Liver (tissue), 9 donors: Measurements from ENCODE around the gene LIPC. TPM values are rescaled to one million over a fixed set of nuclear protein-coding genes. Genes with fewer than 3 reads are reported as not detected.

Experiments used
- DNase-seq: peaks from one replicate; pipeline ENCODE4 v3.0.0-alpha.2; 2017; ENCODE audit warnings: low spot score
- H3K27ac ChIP-seq, 2 donors: one replicate each; pipeline ENCODE4 v1.7.0; 2013; ENCODE audit warnings: inconsistent platforms in 2 of 2, low read length in 2 of 2, control low read depth in 1 of 2, low read depth in 1 of 2, mild to moderate bottlenecking in 1 of 2
- H3K27me3 ChIP-seq, 4 donors: one replicate each; pipeline versions ENCODE4 v1.6.1 to v1.7.0; 2013; ENCODE audit warnings: low read length in 3 of 4, inconsistent platforms in 1 of 4, mild to moderate bottlenecking in 1 of 4, moderate library complexity in 1 of 4; ENCODE audit not compliant: control insufficient read depth in 4 of 4, insufficient read depth in 4 of 4
- H3K36me3 ChIP-seq, 4 donors: one replicate each; pipeline versions ENCODE4 v1.6.1 to v1.7.0; 2013; ENCODE audit warnings: low read length in 3 of 4, mild to moderate bottlenecking in 3 of 4, low read depth in 1 of 4, moderate library complexity in 1 of 4; ENCODE audit not compliant: control insufficient read depth in 4 of 4, insufficient read depth in 3 of 4
- H3K4me1 ChIP-seq, 4 donors: one replicate each; pipeline versions ENCODE4 v1.6.1 to v1.7.0; 2013; ENCODE audit warnings: low read length in 3 of 4, mild to moderate bottlenecking in 3 of 4, moderate library complexity in 1 of 4; ENCODE audit not compliant: control insufficient read depth in 4 of 4, insufficient read depth in 4 of 4
- H3K4me3 ChIP-seq, 3 donors: one replicate each; pipeline versions ENCODE4 v1.6.1 to v1.7.0; 2013; ENCODE audit warnings: low read length in 3 of 3, control low read depth in 1 of 3, low read depth in 1 of 3, mild to moderate bottlenecking in 1 of 3
- H3K9ac ChIP-seq, 2 donors: one replicate each; pipeline ENCODE4 v1.7.0; 2013; ENCODE audit warnings: low read length in 2 of 2, mild to moderate bottlenecking in 2 of 2, moderate library complexity in 2 of 2, control low read depth in 1 of 2, low read depth in 1 of 2
- H3K9me3 ChIP-seq, 4 donors: one replicate each; pipeline versions ENCODE4 v1.6.1 to v1.7.0; 2013; ENCODE audit warnings: low read length in 3 of 4; ENCODE audit not compliant: control insufficient read depth in 4 of 4
- ATF3 ChIP-seq: IDR thresholded peaks from 2 replicates; pipeline ENCODE4 v1.6.1; 2016; ENCODE audit warnings: antibody characterized with exemption
- CTCF ChIP-seq: fragments of 150-350 bp; IDR thresholded peaks from 2 replicates; pipeline ENCODE4 v1.5.1; 2017; ENCODE audit warnings: improper control_type of control experiment, low read depth, low read length; ENCODE audit not compliant: missing input control
- EGR1 ChIP-seq, 2 donors: IDR thresholded peaks; 2 replicates each; pipeline ENCODE4 v1.6.1; 2016 to 2018; ENCODE audit warnings: antibody characterized with exemption in 2 of 2, low read depth in 2 of 2
- GABPA ChIP-seq, 2 donors: IDR thresholded peaks in 1 of 2; conservative IDR thresholded peaks in 1 of 2; 2 replicates each; pipeline ENCODE4 v1.6.1; 2016; ENCODE audit warnings: antibody characterized with exemption in 2 of 2, mild to moderate bottlenecking in 1 of 2, moderate library complexity in 1 of 2
- HNF4A ChIP-seq, 2 donors: conservative IDR thresholded peaks; 2 replicates each; pipeline ENCODE4 v1.6.1; 2016; ENCODE audit warnings: antibody characterized with exemption in 2 of 2, mild to moderate bottlenecking in 2 of 2
- HNF4G ChIP-seq: IDR thresholded peaks from 2 replicates; pipeline ENCODE4 v1.6.1; 2016; ENCODE audit warnings: antibody characterized with exemption
- JUND ChIP-seq, 2 donors: IDR thresholded peaks; 2 replicates each; pipeline ENCODE4 v1.6.1; 2016; ENCODE audit warnings: antibody characterized with exemption in 2 of 2
- MAX ChIP-seq: IDR thresholded peaks from 2 replicates; pipeline ENCODE4 v1.6.1; 2016; ENCODE audit warnings: antibody characterized with exemption
- NR2F2 ChIP-seq: IDR thresholded peaks from 2 replicates; pipeline ENCODE4 v1.6.1; 2016; ENCODE audit warnings: antibody characterized with exemption
- RAD21 ChIP-seq, 2 donors: IDR thresholded peaks; 2 replicates each; pipeline ENCODE4 v1.6.1; 2016; ENCODE audit warnings: antibody characterized with exemption in 2 of 2, mild to moderate bottlenecking in 2 of 2
- REST ChIP-seq: IDR thresholded peaks from 2 replicates; pipeline ENCODE4 v1.6.1; 2016; ENCODE audit warnings: antibody characterized with exemption, mild to moderate bottlenecking
- RXRA ChIP-seq, 2 donors: IDR thresholded peaks; 2 replicates each; pipeline ENCODE4 v1.6.1; 2017 to 2018; ENCODE audit warnings: antibody characterized with exemption in 2 of 2, mild to moderate bottlenecking in 1 of 2
- SP1 ChIP-seq: IDR thresholded peaks from 2 replicates; pipeline ENCODE4 v1.6.1; 2018; ENCODE audit warnings: antibody characterized with exemption, mild to moderate bottlenecking
- TAF1 ChIP-seq: conservative IDR thresholded peaks from 2 replicates; pipeline ENCODE4 v1.6.1; 2016; ENCODE audit warnings: antibody characterized with exemption, mild to moderate bottlenecking
- YY1 ChIP-seq: IDR thresholded peaks from 2 replicates; pipeline ENCODE4 v1.6.1; 2016; ENCODE audit warnings: antibody characterized with exemption, mild to moderate bottlenecking
- WGBS: extraction: QIAGEN DNeasy Blood & Tissue Kit; methylation state at CpG from one replicate; pipeline ENCODE4 v1.1.7; 2013; 5-methylcytosine and 5-hydroxymethylcytosine counted together
- polyA plus RNA-seq, 2 donors: library from polyadenylated mRNA; stranded (reverse) in 1 of 2; unstranded in 1 of 2; fragments of 200-250 nt in 1 of 2; fragments of >200 nt in 1 of 2; fragmentation: Nextera tagmentation in 1 of 2; extraction: Ambion mirVana in 1 of 2; gene quantifications; one replicate each; pipeline versions ENCODE4 v1.2.1 to v1.2.3, GENCODE V29; 2013 to 2015
- total RNA-seq, 2 donors: library from RNA; depleted of rRNA; stranded (reverse); fragments of >200 nt; gene quantifications; one replicate each; pipeline ENCODE4 v1.2.3, GENCODE V29; 2014
- donor health status: healthy.
- donor health status: healthy.
- donor health status: healthy.
- donor health status: healthy.
- donor health status: healthy.

Gene LIPC
- total and polyA plus RNA-seq, 4 donors, result 60.1 to 268 (median 131) TPM

- no peak for TF ChIP-seq HNF4A (conservative IDR thresholded peaks at IDR 0.05)
- no peak for TF ChIP-seq RXRA (IDR thresholded peaks at IDR 0.05)
- no peak for TF ChIP-seq NR2F2
- no peak for TF ChIP-seq YY1
- no peak for TF ChIP-seq ATF3
- no peak for TF ChIP-seq CTCF
- no peak for TF ChIP-seq GABPA (IDR thresholded peaks at IDR 0.05 in 1 of 2, conservative IDR thresholded peaks at IDR 0.05 in 1 of 2)
- TF ChIP-seq MAX, result no peak
- no peak for TF ChIP-seq JUND (IDR thresholded peaks at IDR 0.05)
- no peak for TF ChIP-seq SP1
- TF ChIP-seq TAF1, result no peak
- TF ChIP-seq EGR1 (IDR thresholded peaks at IDR 0.05; ENCODE audit: low read depth in 2 of 2), result no peak
- no peak for TF ChIP-seq REST
- no peaks in the 10 kb centered on the region for H3K27me3 ChIP-seq
- WGBS, result 95% methylated on average over 4 of the region's 4 CpGs
- peaks cover 0 to 3% (median 0%) of the 10 kb centered on the region in 4 donors for H3K4me1 ChIP-seq
- no peaks in the 10 kb centered on the region for H3K9me3 ChIP-seq
- no peak overlapping the region for H3K27ac ChIP-seq
- no peak for DNase-seq
- H3K36me3 ChIP-seq, result peaks cover 0 to 10% (median 0%) of the 10 kb centered on the region in 4 donors
- H3K4me3 ChIP-seq, result no peak overlapping the region
- no peak overlapping the region for H3K9ac ChIP-seq
Measured at GRCh38 chr15:58606577-58607080, 174.8 kb downstream of the LIPC start.

GRCh38 chr15:58608129-58608590, 176.4 kb downstream of the LIPC start:
- no peak for DNase-seq

More at GRCh38 chr15:58608129-58608590, 176.4 kb downstream of the LIPC start:
- 87% methylated on average over 5 of the region's 5 CpGs for WGBS
- no peak for TF ChIP-seq CTCF
- TF ChIP-seq GABPA (IDR thresholded peaks at IDR 0.05 in 1 of 2, conservative IDR thresholded peaks at IDR 0.05 in 1 of 2), result no peak
- no peak for TF ChIP-seq HNF4G
- TF ChIP-seq JUND (IDR thresholded peaks at IDR 0.05), result no peak
- no peak for TF ChIP-seq HNF4A (conservative IDR thresholded peaks at IDR 0.05)
- TF ChIP-seq NR2F2, result no peak
- TF ChIP-seq RAD21 (IDR thresholded peaks at IDR 0.05), result no peak
- no peak for TF ChIP-seq SP1
- Histone ChIP-seq H3K4me1 (peaks cover 0 to 3% (median 0%) of the 10 kb centered on the region in 4 donors), H3K4me3 (no peak overlapping the region), H3K9me3 (no peaks in the 10 kb centered on the region), H3K27me3 (no peaks in the 10 kb centered on the region), H3K9ac (no peak overlapping the region), H3K36me3 (peaks cover 0 to 9% (median 0%) of the 10 kb centered on the region in 4 donors), H3K27ac (no peak overlapping the region)
